ENCODE data around the gene NOP53. TPM values are rescaled to one million over a fixed set of nuclear protein-coding genes. Genes with fewer than 3 reads are reported as not detected.
"Not testable (repeated sequence)": the region's sequence is repeated elsewhere in the genome, so short reads cannot be mapped to it uniquely, and the experiment has no call there.

NOP53 gene
- total RNA-seq, 2 donors from 2014 or later, result 143 to 243 TPM

- Histone ChIP-seq H3K4me1 (peaks cover 0 to 6% of the 10 kb centered on the region in 2 donors), H3K36me3 (peaks cover 35% of the 10 kb centered on the region), H3K27ac (no peak overlapping the region), H3K27me3 (no peaks in the 10 kb centered on the region), H3K9me3 (no peaks in the 10 kb centered on the region), H3K4me3 (no peak overlapping the region)
- no peak for DNase-seq (ENCODE audit: low spot score)
- TF ChIP-seq CTCF (IDR thresholded peaks at IDR 0.05), result no peak
Observed at GRCh38 chr19:47760632-47760999, 15.3 kb downstream of the NOP53 start.

GRCh38 chr19:47761566-47761965 lies 16.2 kb downstream of the NOP53 start:
- H3K36me3 ChIP-seq, result peaks cover 25% of the 10 kb centered on the region
- no peak overlapping the region for H3K27ac ChIP-seq

GRCh38 chr19:47762151-47762550 lies 16.8 kb downstream of the NOP53 start:
- Histone ChIP-seq H3K9me3 (no peaks in the 10 kb centered on the region), H3K27ac (no peak overlapping the region), H3K4me3 (no peak overlapping the region), H3K36me3 (peaks cover 20% of the 10 kb centered on the region), H3K27me3 (no peaks in the 10 kb centered on the region), H3K4me1 (peaks cover 0 to 5% of the 10 kb centered on the region in 2 donors)
- TF ChIP-seq CTCF (IDR thresholded peaks at IDR 0.05), result no peak
- DNase-seq (ENCODE audit: low spot score), result no peak

More at GRCh38 chr19:47761566-47761965, 16.2 kb downstream of the NOP53 start:
- no peaks in the 10 kb centered on the region for H3K9me3 ChIP-seq
- TF ChIP-seq CTCF (IDR thresholded peaks at IDR 0.05), result no peak
- H3K4me1 ChIP-seq, result peaks cover 0 to 9% of the 10 kb centered on the region in 2 donors
- DNase-seq (ENCODE audit: low spot score), result no peak
- H3K4me3 ChIP-seq, result no peak overlapping the region
- no peaks in the 10 kb centered on the region for H3K27me3 ChIP-seq

GRCh38 chr19:47762615-47763308 lies 17.4 kb downstream of the NOP53 start:
- no peak for DNase-seq (ENCODE audit: low spot score)

GRCh38 chr19:47764705-47765104 lies 19.4 kb downstream of the NOP53 start:
- not testable (repeated sequence) for H3K4me1 ChIP-seq; DNase-seq (ENCODE audit: low spot score)

More at GRCh38 chr19:47762615-47763308, 17.4 kb downstream of the NOP53 start:
- no peak for TF ChIP-seq CTCF (IDR thresholded peaks at IDR 0.05)
- no peaks in the 10 kb centered on the region for H3K27me3 ChIP-seq
- H3K36me3 ChIP-seq, result peaks cover 14% of the 10 kb centered on the region
- no peak overlapping the region for H3K4me3 ChIP-seq
- H3K27ac ChIP-seq, result peak overlapping the region; percentile 22 to 45
- H3K9me3 ChIP-seq, result no peaks in the 10 kb centered on the region
- H3K4me1 ChIP-seq, result peaks cover 0 to 3% of the 10 kb centered on the region in 2 donors

GRCh38 chr19:47765523-47766358 lies 20.4 kb downstream of the NOP53 start:
- TF ChIP-seq CTCF (IDR thresholded peaks at IDR 0.05), result peak; percentile 83 to 89
- DNase-seq (ENCODE audit: low spot score), result peak; percentile 65
- Histone ChIP-seq H3K9me3 (no peaks in the 10 kb centered on the region), H3K4me1 (peaks cover 0 to 3% of the 10 kb centered on the region in 2 donors), H3K36me3 (no peaks in the 10 kb centered on the region), H3K27me3 (no peaks in the 10 kb centered on the region), H3K27ac (no peak overlapping the region), H3K4me3 (no peak overlapping the region)

More at GRCh38 chr19:47764705-47765104, 19.4 kb downstream of the NOP53 start:
- H3K36me3 ChIP-seq, H3K4me3 ChIP-seq, H3K27me3 ChIP-seq, H3K9me3 ChIP-seq, H3K27ac ChIP-seq: not testable (repeated sequence)
